Sigmoid colon (tissue), 7 donors: ENCODE data around the gene MYH11. TPM values are rescaled to one million over a fixed set of nuclear protein-coding genes. Genes with fewer than 3 reads are reported as not detected.
A peak's percentile ranks its signal among the peaks of the same experiment; 100 is the strongest.

Source experiments
- DNase-seq: peaks from one replicate; pipeline ENCODE4 v3.0.0-alpha.2; 2019
- H3K27ac ChIP-seq, 4 donors: fragments of 200-600 bp; sonication (generic); one replicate each; pipeline ENCODE4 v1.5.1; 2016 to 2019; ENCODE audit warnings: mild to moderate bottlenecking in 1 of 4
- H3K27me3 ChIP-seq, 3 donors: fragments of 200-600 bp; sonication (generic); one replicate each; pipeline ENCODE4 v1.5.1; 2019; ENCODE audit warnings: mild to moderate bottlenecking in 1 of 3
- H3K36me3 ChIP-seq, 4 donors: fragments of 200-600 bp; sonication (generic); one replicate each; pipeline ENCODE4 v1.5.1; 2016 to 2019
- H3K4me1 ChIP-seq, 4 donors: fragments of 200-600 bp; sonication (generic); one replicate each; pipeline ENCODE4 v1.5.1; 2017 to 2019
- H3K4me3 ChIP-seq, 4 donors: fragments of 200-600 bp; sonication (generic); one replicate each; pipeline ENCODE4 v1.5.1; 2017 to 2019; ENCODE audit warnings: mild to moderate bottlenecking in 2 of 4, moderate library complexity in 1 of 4
- H3K9me3 ChIP-seq, 4 donors: fragments of 200-600 bp in 3 of 4; sonication (generic) in 3 of 4; one replicate each; pipeline versions ENCODE4 v1.5.1 to v1.6.1; 2013 to 2019
- EP300 ChIP-seq, 4 donors: sonication (generic); formaldehyde crosslinking; IDR thresholded peaks; one replicate each; pipeline ENCODE4 v1.6.1; 2017; ENCODE audit warnings: antibody characterized with exemption in 4 of 4
- POLR2A ChIP-seq, 2 donors: fragments of 450-650 bp; IDR thresholded peaks; one replicate each; pipeline ENCODE4 v1.6.1; 2016; ENCODE audit warnings: antibody characterized with exemption in 2 of 2, mild to moderate bottlenecking in 2 of 2, moderate library complexity in 2 of 2
- POLR2AphosphoS5 ChIP-seq, 4 donors: sonication (generic); formaldehyde crosslinking; IDR thresholded peaks; one replicate each; pipeline ENCODE4 v1.6.1; 2017; ENCODE audit warnings: antibody characterized with exemption in 4 of 4
- WGBS, 2 donors: extraction: QIAGEN DNeasy Blood & Tissue Kit; methylation state at CpG; one replicate each; pipeline ENCODE4 v1.1.7; 2013; 5-methylcytosine and 5-hydroxymethylcytosine counted together
- intact Hi-C: fragments of 100-400 bp; cut with DNase I; formaldehyde crosslinking; loops from one replicate; pipeline ENCODE4 v1.15.1; 2023
- polyA plus RNA-seq, 3 donors: library from polyadenylated mRNA; stranded (reverse); fragments of 200-250 nt; gene quantifications; one replicate each; pipeline ENCODE4 v1.2.3, GENCODE V29; 2013
- total RNA-seq, 4 donors: library from RNA; depleted of rRNA; stranded (reverse); fragments of >200 nt; gene quantifications; one replicate each; pipeline ENCODE4 v1.1.0, GENCODE V29; 2016
- TF ChIP-seq, protein P1 (sequence below), 4 experiments: fragments of 450-650 bp in 3 of 4; fragments of 200-600 bp in 1 of 4; IDR thresholded peaks; one replicate each; pipeline ENCODE4 v1.5.1; 2016 to 2019; ENCODE audit warnings: antibody characterized with exemption in 4 of 4, mild to moderate bottlenecking in 3 of 4, moderate library complexity in 2 of 4
- donor health status: healthy with polysubstance abuse.
- donor health status: Bipolar disorder and iron deficiency.
- donor health status: healthy.

MYH11 gene
- total and polyA plus RNA-seq, 7 donors = 5.1 to 11,818 (median 4,282) TPM

DNA sequence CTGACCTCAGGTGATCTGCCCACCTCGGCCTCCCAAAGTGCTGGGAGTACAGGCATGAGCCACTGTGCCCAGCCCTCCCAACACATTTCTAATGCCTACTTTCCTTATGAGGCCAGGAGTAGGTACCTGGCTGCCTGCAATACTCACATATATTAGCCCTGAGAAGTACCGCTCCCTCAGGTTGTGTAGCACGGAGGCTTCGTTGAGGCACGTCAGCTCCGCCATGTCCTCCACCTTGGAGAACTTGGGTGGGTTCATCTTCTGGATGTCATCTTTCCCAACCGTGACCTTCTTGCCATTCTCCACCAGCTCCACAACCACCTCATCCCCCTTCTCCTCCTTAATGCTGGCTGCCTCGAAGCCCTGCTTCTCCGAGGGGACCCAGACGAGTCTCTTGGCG, 19.1 kb downstream of the MYH11 start:
- WGBS, 2 donors = 92 to 96% methylated on average over 11 of the region's 11 CpGs
- Histone ChIP-seq H3K4me1 (peaks cover 0 to 100% (median 85%) of the 10 kb centered on the region in 4 donors), H3K4me3 (peak overlapping the region in 2 of 4 donors; percentile 27 to 69), H3K36me3 (peaks cover 18 to 92% (median 35%) of the 10 kb centered on the region in 4 donors), H3K27me3 (no peaks in the 10 kb centered on the region), H3K27ac (peak overlapping the region; percentile 85 to 98 (median 96)), H3K9me3 (no peaks in the 10 kb centered on the region)
- TF ChIP-seq, protein P1, sequence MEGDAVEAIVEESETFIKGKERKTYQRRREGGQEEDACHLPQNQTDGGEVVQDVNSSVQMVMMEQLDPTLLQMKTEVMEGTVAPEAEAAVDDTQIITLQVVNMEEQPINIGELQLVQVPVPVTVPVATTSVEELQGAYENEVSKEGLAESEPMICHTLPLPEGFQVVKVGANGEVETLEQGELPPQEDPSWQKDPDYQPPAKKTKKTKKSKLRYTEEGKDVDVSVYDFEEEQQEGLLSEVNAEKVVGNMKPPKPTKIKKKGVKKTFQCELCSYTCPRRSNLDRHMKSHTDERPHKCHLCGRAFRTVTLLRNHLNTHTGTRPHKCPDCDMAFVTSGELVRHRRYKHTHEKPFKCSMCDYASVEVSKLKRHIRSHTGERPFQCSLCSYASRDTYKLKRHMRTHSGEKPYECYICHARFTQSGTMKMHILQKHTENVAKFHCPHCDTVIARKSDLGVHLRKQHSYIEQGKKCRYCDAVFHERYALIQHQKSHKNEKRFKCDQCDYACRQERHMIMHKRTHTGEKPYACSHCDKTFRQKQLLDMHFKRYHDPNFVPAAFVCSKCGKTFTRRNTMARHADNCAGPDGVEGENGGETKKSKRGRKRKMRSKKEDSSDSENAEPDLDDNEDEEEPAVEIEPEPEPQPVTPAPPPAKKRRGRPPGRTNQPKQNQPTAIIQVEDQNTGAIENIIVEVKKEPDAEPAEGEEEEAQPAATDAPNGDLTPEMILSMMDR (IDR thresholded peaks at IDR 0.05) = no peak
- TF ChIP-seq POLR2A (IDR thresholded peaks at IDR 0.05) (no peak), POLR2AphosphoS5 (IDR thresholded peaks at IDR 0.05) (peak in 2 of 4 donors; percentile 56 to 62), EP300 (IDR thresholded peaks at IDR 0.05) (no peak)
- intact Hi-C loops = no loop called here
- DNase-seq = peak; percentile 42

DNA sequence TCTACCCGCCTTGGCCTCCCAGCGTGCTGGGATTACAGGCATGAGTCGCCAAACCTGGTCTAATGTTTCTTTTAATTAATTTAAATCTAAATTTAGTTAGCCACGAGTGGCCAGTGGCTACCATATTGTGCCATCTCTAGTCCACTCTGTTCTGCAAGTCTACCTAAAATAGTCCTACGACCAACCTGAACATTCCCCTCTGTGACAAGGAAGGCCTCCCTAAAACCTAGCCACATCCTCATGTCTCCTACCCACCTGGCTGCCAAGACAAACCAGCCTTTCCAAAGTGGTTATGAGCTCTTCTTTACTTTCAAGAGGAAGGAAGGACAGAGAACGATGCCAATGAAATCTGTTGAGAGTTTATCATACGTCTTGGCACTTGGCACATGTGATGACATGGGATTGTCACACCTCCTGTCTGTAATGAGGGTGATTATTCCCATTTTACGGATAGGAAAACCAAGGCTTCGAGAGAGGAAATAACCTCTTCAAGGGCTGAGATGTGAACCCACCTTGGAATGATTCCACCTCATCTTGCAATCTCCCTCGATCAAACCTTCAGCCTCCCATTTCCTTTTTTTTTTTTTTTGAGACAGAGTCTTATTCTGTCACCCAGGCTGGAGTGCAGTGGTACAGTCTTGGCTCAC, 19.7 kb downstream of the MYH11 start:
- Histone ChIP-seq H3K36me3 (peaks cover 18 to 95% (median 30%) of the 10 kb centered on the region in 4 donors), H3K9me3 (no peaks in the 10 kb centered on the region), H3K27ac (peak overlapping the region; percentile 85 to 98 (median 96)), H3K4me1 (peaks cover 0 to 100% (median 85%) of the 10 kb centered on the region in 4 donors), H3K4me3 (peak overlapping the region in 2 of 4 donors; percentile 27 to 69), H3K27me3 (no peaks in the 10 kb centered on the region)
- 85 to 90% methylated on average over 10 of the region's 10 CpGs for WGBS, 2 donors
- TF ChIP-seq POLR2A (IDR thresholded peaks at IDR 0.05) (no peak), EP300 (IDR thresholded peaks at IDR 0.05) (no peak), POLR2AphosphoS5 (IDR thresholded peaks at IDR 0.05) (peak in 2 of 4 donors; percentile 76)
- TF ChIP-seq, protein P1 (IDR thresholded peaks at IDR 0.05) = no peak
- intact Hi-C loops = no loop called here
- DNase-seq = peak; percentile 41

DNA sequence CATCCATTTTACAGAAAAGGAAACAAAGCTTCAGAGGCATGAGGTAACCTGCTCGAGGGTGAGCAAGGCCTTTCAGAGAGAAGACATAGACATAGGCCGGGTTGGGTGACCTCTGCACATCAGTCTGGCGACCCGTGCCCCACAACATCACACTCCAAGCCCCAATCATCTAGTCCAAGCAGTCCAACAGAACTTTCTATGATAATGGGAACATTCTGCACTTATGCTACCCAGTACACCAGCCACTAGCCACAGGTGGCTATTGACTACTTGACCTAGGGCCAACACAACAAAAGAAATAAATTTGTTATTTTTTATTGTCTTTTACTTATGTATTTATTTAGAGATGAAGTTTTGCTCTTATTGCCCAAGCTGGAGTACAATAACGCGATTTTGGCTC, 20.8 kb downstream of the MYH11 start:
- Histone ChIP-seq H3K9me3 (no peaks in the 10 kb centered on the region), H3K27ac (peak overlapping the region; percentile 85 to 98 (median 96)), H3K27me3 (no peaks in the 10 kb centered on the region), H3K4me1 (peaks cover 0 to 100% (median 85%) of the 10 kb centered on the region in 4 donors), H3K36me3 (peaks cover 18 to 93% (median 29%) of the 10 kb centered on the region in 4 donors), H3K4me3 (peak overlapping the region in 2 of 4 donors; percentile 27 to 69)
- no peak for DNase-seq
- TF ChIP-seq POLR2A (IDR thresholded peaks at IDR 0.05) (no peak), EP300 (IDR thresholded peaks at IDR 0.05) (no peak), POLR2AphosphoS5 (IDR thresholded peaks at IDR 0.05) (peak in 2 of 4 donors; percentile 71 to 73)
- TF ChIP-seq, protein P1 (IDR thresholded peaks at IDR 0.05) = no peak
- 88 to 90% methylated on average over 6 of the region's 6 CpGs for WGBS, 2 donors
- intact Hi-C loops = no loop called here

DNA sequence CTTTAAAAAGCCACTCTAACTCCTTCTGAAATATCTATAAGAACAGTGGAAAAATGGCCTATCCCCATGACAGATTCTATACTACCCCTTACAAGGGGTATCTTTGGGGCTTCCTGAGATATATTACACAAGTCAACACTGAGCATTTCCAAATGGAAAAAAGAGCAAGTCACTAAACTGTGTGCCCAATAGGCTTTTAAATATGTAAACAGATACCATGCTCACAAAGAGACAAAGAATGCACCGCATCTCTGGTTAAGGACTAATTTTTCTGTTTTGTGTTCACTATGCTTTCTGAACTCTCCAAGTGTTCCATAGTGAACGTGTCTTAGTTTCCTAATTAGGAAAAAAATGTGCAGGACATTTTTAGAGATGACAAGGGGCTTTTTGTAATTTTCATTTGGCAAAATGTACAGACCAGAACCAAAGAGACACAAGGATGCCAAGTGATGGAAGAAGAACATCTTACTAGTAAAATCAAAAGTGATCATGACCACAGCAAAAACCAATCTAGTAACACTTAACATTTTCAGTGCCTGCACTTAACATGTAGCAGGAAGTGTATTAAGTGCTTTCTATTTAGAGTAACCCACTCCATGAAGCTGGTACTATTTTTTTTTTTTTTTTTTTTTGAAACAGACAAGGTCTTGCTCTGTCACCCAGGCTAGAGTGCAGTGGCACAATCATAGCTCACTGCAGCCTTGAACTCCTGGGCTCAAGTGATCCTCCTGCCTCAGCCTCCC, 21.5 kb downstream of the MYH11 start:
- Histone ChIP-seq H3K4me1 (peaks cover 0 to 100% (median 86%) of the 10 kb centered on the region in 4 donors), H3K9me3 (no peaks in the 10 kb centered on the region), H3K27ac (peak overlapping the region; percentile 85 to 98 (median 96)), H3K4me3 (peak overlapping the region in 2 of 4 donors; percentile 27 to 69), H3K36me3 (peaks cover 18 to 95% (median 31%) of the 10 kb centered on the region in 4 donors), H3K27me3 (no peaks in the 10 kb centered on the region)
- TF ChIP-seq POLR2AphosphoS5 (IDR thresholded peaks at IDR 0.05) (peak in 3 of 4 donors; percentile 20 to 53 (median 42)), EP300 (IDR thresholded peaks at IDR 0.05) (no peak), POLR2A (IDR thresholded peaks at IDR 0.05) (no peak)
- TF ChIP-seq, protein P1 (IDR thresholded peaks at IDR 0.05) = no peak
- no peak for DNase-seq
- WGBS, 2 donors = 55 to 70% methylated on average over 2 of the region's 2 CpGs
- intact Hi-C loops = no loop called here
